ENCODE results near the gene VWA7.
A peak's percentile ranks its signal among the peaks of the same experiment; 100 is the strongest.

The VWA7 gene

DNA sequence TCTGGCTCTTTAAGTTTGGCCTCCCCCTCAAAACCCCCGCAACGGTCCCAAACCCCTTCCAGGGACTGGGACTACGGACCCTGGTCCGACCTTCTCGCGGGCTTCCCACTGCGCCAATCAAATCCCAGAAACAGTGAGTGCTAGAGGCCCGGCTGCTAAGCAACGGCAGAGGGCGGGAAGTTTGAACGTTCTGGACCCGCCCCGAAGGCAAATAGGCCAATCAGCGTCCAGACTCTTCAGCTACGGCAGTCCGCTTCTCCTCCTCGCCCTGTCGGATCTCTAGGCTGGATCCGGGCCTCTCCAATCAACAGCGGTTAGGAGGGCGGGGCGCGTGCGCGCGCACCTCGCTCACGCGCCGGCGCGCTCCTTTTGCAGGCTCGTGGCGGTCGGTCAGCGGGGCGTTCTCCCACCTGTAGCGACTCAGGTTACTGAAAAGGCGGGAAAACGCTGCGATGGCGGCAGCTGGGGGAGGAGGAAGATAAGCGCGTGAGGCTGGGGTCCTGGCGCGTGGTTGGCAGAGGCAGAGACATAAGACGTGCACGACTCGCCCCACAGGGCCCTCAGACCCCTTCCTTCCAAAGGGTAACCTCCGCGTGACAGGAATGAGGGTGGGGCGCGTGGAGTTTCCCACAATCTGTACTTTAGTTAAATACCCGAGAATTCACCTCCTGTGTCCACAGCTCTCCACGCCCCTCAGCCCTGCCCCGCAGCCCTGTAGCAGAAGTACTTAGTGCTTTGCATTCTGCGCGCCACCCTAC lies 37.3 kb downstream of the VWA7 start, which contains the start of gene MSH5:
TSS of gene MSH5 (plus strand) at position 367 of the 758 bp plus-strand sequence. CDS start 462 bp downstream, outside the sequence.
- TF ChIP-seq ZFX (IDR thresholded peaks at IDR 0.05; ENCODE audit: borderline replicate concordance): no peak
- TF ChIP-seq, protein P1, sequence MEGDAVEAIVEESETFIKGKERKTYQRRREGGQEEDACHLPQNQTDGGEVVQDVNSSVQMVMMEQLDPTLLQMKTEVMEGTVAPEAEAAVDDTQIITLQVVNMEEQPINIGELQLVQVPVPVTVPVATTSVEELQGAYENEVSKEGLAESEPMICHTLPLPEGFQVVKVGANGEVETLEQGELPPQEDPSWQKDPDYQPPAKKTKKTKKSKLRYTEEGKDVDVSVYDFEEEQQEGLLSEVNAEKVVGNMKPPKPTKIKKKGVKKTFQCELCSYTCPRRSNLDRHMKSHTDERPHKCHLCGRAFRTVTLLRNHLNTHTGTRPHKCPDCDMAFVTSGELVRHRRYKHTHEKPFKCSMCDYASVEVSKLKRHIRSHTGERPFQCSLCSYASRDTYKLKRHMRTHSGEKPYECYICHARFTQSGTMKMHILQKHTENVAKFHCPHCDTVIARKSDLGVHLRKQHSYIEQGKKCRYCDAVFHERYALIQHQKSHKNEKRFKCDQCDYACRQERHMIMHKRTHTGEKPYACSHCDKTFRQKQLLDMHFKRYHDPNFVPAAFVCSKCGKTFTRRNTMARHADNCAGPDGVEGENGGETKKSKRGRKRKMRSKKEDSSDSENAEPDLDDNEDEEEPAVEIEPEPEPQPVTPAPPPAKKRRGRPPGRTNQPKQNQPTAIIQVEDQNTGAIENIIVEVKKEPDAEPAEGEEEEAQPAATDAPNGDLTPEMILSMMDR (IDR thresholded peaks at IDR 0.05): no peak
- peak within 1 kb of the TSS; percentile 99 for H3K27ac ChIP-seq

DNA sequence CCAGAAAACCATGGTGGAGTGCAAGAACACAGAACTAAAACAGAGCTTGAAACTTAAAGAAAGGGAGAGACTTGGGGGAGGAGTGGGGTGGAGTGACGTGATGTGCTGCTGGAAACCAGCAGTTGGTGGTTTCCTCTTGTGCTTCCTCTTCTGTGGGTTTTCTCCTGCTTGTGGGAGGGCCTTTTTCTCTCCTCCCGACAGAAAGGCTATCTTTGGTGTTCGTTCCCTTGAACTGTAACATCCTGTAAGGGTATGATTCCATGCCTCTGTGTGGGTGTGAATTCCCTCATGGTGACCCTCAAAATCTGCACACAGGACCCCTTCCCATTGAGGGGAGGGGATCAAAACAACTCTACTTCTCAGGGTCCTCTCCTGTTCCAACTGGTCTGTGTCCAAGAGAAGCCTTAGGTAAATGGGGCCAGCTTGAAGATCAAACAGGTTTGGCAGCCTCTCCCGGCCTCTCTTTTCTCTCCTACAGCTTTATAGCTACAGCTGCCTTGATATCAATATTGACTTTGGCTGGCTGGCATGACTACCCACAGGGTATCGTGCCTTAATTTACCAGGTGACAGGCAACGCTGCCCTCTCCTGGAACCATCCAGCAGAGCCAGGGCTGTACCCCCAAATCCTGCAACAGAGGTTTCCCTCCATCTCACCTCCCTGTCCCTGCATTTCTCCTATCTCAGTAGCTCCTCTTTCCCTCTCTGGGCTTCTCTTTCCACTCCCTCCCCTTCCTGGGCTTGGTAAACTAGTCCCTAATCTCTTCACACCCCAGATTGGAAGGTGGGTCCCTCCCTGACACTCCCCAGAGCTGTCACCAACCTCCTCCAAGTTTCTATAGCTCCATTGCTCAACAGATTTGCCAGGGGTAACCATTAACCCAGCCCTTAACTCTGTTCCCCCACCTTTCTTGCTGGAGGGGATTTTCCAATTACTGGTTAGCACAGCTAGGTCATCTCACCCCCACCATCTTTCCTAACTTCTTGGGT lies 38.8 kb downstream of the VWA7 start:
- TF ChIP-seq, protein P1 (IDR thresholded peaks at IDR 0.05): peak; percentile 59
- TF ChIP-seq ZFX (IDR thresholded peaks at IDR 0.05; ENCODE audit: borderline replicate concordance): no peak
- H3K27ac ChIP-seq: peak overlapping the region; percentile 99

DNA sequence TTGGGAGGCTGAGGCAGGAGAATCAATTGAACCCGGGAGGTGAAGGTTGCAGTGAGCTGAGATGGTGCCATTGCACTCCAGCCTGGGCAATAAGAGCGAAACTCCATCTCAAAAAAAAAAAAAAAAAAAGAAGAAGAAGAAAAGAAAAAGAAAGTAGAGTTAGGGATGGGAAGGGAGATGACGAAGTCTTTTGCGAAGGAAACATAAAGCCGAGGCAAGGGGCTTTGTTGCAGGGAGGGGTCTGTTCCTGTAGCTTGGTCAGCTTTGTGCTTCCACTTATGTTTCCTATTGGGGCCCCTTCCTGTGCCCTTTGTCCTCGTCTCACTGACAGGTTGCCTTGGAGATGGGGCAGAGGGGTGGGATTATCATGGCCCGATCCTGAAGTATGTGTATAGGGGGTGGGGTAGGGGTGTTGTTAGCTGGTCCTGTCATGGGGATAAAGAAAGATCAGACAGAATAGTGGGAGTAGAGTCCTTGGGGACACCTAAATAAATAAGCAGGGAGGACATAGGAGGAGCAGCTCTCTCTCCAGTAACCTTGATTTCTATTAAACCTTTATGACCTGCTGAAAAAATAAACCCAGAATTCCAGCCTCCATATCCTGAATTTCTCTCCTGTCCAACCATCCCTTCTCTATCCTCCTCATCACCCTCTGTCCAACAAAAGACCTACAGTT lies 39.7 kb downstream of the VWA7 start:
- H3K27ac ChIP-seq: peak overlapping the region; percentile 99

DNA sequence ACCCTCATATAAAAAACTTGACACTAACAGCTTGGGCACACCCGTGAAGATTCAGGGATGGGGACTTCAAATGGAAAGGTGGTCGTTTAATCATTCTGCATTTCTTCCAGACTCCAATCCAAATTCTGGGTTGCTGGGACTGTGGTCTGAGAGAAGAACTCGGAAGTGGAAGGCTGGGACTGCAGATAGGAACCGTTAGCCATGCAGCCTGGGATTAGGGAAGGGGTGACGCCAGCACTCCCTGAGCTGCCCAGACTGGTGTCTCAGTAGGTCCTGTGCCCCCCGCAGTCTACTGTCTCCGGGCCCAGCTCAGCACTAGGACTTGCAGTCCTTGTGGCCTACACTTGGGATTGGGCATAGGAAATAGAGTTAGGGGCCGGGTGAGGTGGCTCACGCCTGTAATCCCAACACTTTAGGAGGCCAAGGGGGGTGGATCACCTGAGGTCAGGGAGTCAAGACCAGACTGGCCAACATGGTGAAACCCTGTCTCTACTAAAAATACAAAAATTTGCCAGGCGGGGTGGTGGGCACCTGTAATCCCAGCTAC lies 40.3 kb downstream of the VWA7 start:
- H3K27ac ChIP-seq: peak overlapping the region; percentile 99
- TF ChIP-seq ZFX (IDR thresholded peaks at IDR 0.05; ENCODE audit: borderline replicate concordance): no peak
- TF ChIP-seq, protein P1 (IDR thresholded peaks at IDR 0.05): no peak

More for the DNA sequence above, 39.7 kb downstream of the VWA7 start:
- TF ChIP-seq, protein P1 (IDR thresholded peaks at IDR 0.05): no peak
- no peak for TF ChIP-seq ZFX (IDR thresholded peaks at IDR 0.05; ENCODE audit: borderline replicate concordance)

DNA sequence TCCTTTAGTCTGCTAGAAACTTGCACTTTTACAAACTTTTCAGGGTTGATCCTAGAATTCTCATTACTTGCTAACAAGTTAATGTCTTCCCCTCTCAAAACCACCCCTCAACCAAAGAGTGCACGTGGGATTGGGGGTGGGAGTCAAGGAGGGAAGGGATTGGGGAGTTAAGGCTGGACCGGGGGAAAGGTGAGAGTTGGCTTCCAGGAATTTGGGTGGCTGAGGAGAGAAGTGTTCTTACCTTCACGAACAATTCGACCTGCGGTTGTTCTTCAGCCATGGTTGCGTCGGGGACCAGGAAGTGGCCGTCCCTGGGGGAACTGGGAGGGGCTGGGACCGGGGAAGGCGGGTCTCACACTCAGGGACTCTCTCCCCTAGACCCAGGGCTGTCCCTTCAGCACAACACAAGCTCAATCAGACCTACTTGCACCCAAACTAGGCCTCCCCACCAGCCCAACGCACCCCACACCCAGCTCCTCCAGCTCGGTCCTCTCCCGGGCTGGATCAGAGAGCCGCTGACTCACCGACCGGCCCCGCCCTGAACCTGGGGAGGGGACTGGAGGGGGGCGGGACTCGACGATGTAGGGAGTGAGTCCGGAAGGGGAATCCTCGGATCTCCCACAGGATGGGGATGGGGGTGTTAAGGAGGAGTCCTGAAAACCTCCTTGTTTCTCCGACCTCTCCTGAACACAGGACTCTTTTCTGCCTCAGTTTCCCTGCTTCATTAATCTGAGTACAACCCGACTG lies 40.9 kb downstream of the VWA7 start, which contains the start of gene CLIC1:
TSS of gene CLIC1 (minus strand) at position 510 of the 747 bp plus-strand sequence. CDS start at position 280, 230 bp downstream.
- TF ChIP-seq, protein P1 (IDR thresholded peaks at IDR 0.05): no peak
- TF ChIP-seq ZFX (IDR thresholded peaks at IDR 0.05; ENCODE audit: borderline replicate concordance): no peak
- H3K27ac ChIP-seq: peak within 1 kb of the TSS; percentile 99

DNA sequence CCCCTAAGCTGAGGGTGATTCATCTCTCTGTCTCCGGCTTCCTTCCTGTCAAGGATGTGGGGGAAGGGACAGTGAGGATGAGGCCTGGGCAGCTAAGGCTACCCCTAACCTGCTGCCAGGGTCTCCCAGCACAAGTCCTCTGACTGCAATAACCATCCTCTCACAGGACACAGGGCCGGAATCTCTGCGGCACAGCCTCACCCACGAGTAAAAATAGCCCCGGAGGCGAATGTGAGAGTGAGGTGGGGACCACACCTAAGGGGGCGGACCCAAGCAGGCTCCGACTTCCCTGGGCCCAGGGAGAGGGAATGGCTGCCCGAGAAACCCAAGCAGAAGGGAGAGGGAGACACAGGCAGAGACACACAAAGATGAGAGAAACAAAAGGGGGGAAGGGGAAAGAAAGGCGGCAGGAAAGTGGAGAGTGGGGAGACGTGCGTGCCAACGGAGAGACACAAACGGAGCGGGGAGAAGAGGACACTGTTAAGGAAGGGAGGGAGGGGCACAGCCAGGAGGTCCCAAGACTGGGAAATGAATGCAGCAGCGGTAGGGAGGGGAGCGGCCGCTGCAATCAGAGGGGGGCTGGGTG lies 42.2 kb downstream of the VWA7 start:
- no peak for TF ChIP-seq ZFX (IDR thresholded peaks at IDR 0.05; ENCODE audit: borderline replicate concordance)
- TF ChIP-seq, protein P1 (IDR thresholded peaks at IDR 0.05): no peak
- peak overlapping the region; percentile 99 for H3K27ac ChIP-seq

Data from 22Rv1 (cell line).